T-helper 1 cell treated with Interleukin-12 subunit alpha and Interleukin-12 subunit beta and Interleukin-4 antibody, amounts not matched to agents 30 μg/mL and 1 μg/mL, for 36 hours (primary cell): ENCODE measurements around the gene NOS1.
"Not testable (repeated sequence)": the region's sequence is repeated elsewhere in the genome, so short reads cannot be mapped to it uniquely, and the experiment has no call there.

ENCODE experiments used
- H3K27ac Mint-ChIP-seq: one replicate; pipeline ENCODE4 v1.8.0; 2021; ENCODE audit warnings: mild to moderate bottlenecking, mixed read lengths
- H3K27me3 Mint-ChIP-seq: one replicate; pipeline ENCODE4 v1.8.0; 2021; ENCODE audit warnings: low read depth, mixed read lengths
- H3K36me3 Mint-ChIP-seq: one replicate; pipeline ENCODE4 v1.8.0; 2021; ENCODE audit warnings: low read depth, mixed read lengths
- H3K4me1 Mint-ChIP-seq: one replicate; pipeline ENCODE4 v1.8.0; 2021; ENCODE audit warnings: low read depth, mixed read lengths
- H3K4me3 Mint-ChIP-seq: one replicate; pipeline ENCODE4 v1.8.0; 2021; ENCODE audit warnings: mild to moderate bottlenecking, moderate library complexity, mixed read lengths
- H3K9me3 Mint-ChIP-seq: one replicate; pipeline ENCODE4 v1.8.0; 2021; ENCODE audit warnings: mixed read lengths

NOS1 gene

DNA sequence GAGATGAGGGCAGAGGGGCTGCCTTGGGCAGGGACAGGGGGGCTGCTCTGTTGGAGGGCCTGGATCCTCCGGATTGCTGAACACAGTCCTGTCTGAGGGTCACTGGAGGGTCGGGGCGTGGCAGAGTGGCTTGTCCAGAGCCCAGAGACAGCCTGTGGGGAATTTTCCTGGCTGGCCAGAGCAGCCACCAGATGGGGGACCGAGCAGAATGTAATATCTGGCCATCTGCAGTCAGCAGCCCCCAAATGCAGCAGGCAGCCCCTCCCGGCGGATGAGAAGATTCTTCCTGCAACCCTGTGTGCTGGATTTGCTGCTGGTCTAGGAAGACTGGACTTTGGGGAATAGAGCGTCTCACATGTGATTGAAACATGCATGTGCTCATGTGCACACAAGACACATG, 23.3 kb upstream of the NOS1 start:
- Mint-ChIP-seq H3K36me3 (no peaks in the 10 kb centered on the region), H3K4me1 (no peaks in the 10 kb centered on the region), H3K4me3 (no peak overlapping the region), H3K27me3 (no peaks in the 10 kb centered on the region), H3K27ac (no peak overlapping the region), H3K9me3 (no peaks in the 10 kb centered on the region)

DNA sequence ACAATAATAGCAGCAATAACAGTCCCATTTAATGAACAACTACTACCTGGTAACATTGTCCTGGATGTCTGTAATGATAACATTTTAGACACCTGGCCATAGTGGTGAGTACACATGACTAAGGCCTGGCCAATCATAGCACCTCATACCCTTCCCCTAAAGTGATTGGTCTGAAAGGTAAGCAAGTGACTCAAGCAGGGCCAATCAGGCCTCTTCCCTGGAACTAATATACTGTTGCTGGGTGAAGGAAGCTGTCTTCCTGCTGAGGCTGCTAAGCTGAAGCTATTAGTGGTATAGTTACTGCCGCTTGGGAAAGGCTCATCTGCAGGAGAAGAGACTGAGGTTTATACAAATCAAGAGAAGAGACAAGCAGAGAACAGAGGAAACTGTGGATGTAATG, 18.7 kb upstream of the NOS1 start:
- H3K9me3 Mint-ChIP-seq, result peaks cover 6% of the 10 kb centered on the region
- no peaks in the 10 kb centered on the region for H3K36me3 Mint-ChIP-seq
- H3K27ac Mint-ChIP-seq, result no peak overlapping the region
- no peaks in the 10 kb centered on the region for H3K4me1 Mint-ChIP-seq
- no peak overlapping the region for H3K4me3 Mint-ChIP-seq
- H3K27me3 Mint-ChIP-seq, result no peaks in the 10 kb centered on the region

DNA sequence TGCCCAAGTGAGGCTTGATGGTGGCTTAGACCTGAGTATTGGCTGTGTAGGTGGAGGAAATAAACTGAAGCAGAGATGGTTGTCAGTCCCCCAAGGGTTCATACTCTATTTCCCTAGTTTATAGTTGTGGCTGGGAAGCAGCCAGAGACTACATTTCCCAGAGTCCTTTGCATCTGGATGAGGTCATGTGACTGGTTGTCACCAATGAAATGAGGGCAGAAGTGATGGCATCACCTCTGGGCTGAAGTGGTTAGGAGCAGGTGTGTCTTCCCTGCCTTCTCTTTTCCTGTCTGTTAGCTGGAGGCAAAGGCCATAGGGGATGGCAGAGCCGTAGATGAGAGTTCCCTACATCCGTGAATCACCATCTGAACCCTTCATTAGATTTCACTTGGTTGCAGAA, 16.3 kb upstream of the NOS1 start:
- H3K27me3 Mint-ChIP-seq, result no peaks in the 10 kb centered on the region
- peaks cover 6% of the 10 kb centered on the region for H3K9me3 Mint-ChIP-seq
- no peak overlapping the region for H3K27ac Mint-ChIP-seq
- H3K36me3 Mint-ChIP-seq, result no peaks in the 10 kb centered on the region
- no peaks in the 10 kb centered on the region for H3K4me1 Mint-ChIP-seq
- no peak overlapping the region for H3K4me3 Mint-ChIP-seq

DNA sequence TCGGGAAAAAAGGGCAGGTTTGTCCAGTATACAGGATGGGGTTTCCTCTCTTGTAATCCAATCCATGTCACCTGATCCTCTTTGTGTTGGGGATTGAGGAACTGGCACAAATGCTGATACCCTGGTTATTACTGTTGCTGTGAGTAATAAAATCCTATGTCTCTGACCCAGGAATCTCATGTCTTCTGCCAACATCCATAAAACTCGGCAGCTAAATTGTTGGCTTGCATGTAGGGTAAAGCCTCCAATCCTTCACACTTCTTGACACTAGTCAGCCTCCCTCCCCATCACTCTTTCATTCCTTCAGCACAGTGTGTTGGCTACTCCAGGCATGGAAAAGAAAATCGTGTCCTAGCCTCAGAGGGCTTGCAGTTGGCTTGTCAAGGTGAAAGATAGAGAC, 9.2 kb upstream of the NOS1 start:
- Mint-ChIP-seq H3K4me3 (no peak overlapping the region), H3K27ac (no peak overlapping the region), H3K4me1 (no peaks in the 10 kb centered on the region), H3K36me3 (no peaks in the 10 kb centered on the region), H3K9me3 (no peaks in the 10 kb centered on the region), H3K27me3 (no peaks in the 10 kb centered on the region)

DNA sequence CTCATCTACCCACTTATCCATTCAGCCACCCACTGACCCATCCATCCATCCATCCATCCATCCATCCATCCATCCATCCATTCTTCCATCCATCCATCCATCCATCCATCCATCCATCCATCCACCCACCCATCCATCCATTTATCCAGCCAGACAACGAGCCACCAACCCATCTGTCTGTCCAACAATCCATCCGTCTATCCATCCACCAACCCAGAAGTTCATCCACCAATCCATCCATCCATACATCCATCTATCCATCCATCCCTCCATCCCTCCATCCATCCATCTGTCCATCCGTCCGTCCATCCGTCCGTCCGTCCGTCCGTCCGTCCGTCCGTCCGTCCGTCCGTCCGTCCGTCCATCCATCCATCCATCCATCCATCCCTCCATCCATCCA, 8.6 kb upstream of the NOS1 start:
- H3K9me3 Mint-ChIP-seq, H3K36me3 Mint-ChIP-seq, H3K4me3 Mint-ChIP-seq, H3K27me3 Mint-ChIP-seq, H3K4me1 Mint-ChIP-seq: not testable (repeated sequence)
- H3K27ac Mint-ChIP-seq, result peak overlapping the region; percentile 13

DNA sequence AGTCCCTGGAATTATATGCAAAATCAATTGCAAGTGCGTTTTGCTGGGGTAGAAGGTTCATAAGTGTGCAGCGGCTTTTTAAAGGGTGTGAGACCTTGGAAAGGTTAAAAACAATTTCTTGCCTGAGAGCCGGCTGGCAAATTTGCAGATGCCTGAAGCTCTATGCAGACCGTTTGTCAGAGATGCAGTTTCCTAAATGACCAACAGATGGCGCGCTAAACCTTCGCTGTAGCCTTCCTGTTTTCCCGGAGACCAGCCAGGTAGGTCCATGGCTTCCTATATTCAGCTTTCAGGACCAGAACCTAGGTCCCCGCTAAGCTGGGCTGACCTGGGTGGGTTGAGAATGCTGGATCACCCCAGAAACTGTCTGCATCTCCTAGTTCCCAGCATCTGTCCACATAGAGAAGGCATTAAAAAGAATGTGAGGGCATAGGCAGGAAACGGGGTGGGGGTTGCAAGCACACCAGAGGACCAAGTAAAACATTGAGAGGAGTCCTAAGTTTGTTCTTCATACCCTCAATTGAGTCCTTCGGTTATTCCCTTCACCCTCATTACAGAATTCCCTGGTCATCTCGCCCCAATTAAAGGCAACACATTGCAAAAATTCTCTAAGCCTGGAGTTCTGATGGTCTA, 5.7 kb upstream of the NOS1 start:
- Mint-ChIP-seq H3K4me1 (no peaks in the 10 kb centered on the region), H3K4me3 (no peak overlapping the region), H3K27ac (no peak overlapping the region), H3K9me3 (no peaks in the 10 kb centered on the region), H3K36me3 (no peaks in the 10 kb centered on the region), H3K27me3 (peaks cover 21% of the 10 kb centered on the region)

DNA sequence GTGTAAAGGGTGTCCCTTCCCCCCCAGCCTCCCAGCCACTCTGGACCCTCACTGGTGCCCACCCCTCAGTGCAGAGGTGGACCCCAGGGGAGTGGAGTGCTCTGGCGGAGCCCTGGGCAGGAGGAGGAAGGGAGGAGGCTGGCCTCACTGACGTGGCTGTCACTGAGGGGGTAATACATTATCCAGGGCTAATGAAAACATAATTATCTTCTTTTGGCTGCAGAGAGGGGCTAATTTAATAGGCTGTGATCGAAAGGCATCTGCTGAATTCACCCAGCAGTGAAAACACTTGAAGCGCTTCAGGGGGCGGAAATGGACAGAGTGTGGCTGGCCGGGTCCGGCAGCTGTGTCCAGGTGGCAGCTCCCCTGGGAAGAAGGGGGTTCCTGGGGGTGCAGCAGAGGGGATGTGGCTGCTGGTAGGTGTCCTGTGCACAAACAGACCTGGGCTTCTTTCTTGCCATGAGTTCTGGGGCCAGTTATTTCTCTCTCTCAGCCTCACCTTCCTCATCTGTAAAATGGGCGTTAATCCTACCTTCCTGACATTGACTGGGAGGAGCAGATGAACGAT, 3.7 kb upstream of the NOS1 start:
- no peaks in the 10 kb centered on the region for H3K4me1 Mint-ChIP-seq
- H3K27ac Mint-ChIP-seq, result no peak overlapping the region
- no peak overlapping the region for H3K4me3 Mint-ChIP-seq
- no peaks in the 10 kb centered on the region for H3K36me3 Mint-ChIP-seq
- H3K9me3 Mint-ChIP-seq, result no peaks in the 10 kb centered on the region
- peaks cover 27% of the 10 kb centered on the region for H3K27me3 Mint-ChIP-seq

DNA sequence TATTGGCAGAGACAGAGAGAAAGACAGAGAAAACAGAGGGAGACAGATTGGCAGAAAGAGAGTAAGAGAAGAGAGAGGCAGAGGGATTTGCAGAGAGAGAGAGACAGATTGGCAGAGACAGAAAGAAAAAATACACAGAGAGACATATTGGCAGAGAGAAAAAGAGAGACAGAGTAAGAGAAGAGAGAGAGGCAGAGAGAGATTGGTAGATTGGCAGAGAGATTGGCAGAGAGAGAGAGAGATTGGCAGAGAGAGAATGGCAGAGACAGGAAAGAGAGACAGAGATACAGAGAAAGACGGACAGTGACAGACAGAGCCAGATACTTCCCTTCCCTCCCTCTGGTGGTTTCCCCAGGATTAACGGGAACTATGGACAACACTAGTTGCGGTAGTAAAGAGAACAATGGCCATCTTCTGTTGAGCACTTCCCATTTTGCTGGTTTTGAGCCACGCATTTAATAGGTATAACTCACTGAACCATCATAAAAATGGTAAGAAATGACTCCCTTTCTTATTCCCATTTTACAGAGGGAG, 2.6 kb upstream of the NOS1 start:
- Mint-ChIP-seq H3K27me3 (peaks cover 35% of the 10 kb centered on the region), H3K4me1 (no peaks in the 10 kb centered on the region), H3K36me3 (no peaks in the 10 kb centered on the region), H3K4me3 (no peak overlapping the region), H3K9me3 (no peaks in the 10 kb centered on the region), H3K27ac (no peak overlapping the region)

DNA sequence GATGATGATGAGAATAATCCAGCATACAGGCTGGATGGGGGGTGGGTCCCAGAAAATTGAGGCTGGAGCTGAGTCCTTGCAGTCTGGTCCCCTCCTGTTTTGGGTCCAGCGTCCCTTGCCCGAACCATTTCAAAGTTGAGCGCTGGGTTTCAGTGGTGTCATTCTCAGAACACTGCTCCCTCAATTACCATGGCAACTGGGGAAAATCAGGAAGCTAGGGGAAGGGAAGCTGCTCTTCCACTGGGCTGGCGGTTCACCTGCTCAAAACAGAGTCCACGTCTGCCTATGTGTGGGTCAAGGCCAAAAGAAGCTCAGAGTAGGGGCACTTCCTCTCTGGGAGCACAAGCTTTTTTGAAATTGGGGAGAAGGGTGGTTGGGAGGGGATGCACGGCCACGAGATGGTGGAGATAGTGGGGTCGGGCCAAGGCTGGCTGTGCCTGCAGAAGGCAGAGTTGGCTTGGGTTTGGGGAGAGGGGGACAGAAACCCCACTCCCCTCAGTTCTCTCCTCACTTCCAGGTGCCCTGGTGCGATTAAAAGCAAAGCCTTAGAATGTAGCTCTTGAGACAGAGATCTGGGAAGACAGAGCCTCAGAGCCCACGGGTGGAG, 1.7 kb upstream of the NOS1 start:
- H3K9me3 Mint-ChIP-seq, result no peaks in the 10 kb centered on the region
- no peak overlapping the region for H3K27ac Mint-ChIP-seq
- H3K4me3 Mint-ChIP-seq, result no peak overlapping the region
- H3K36me3 Mint-ChIP-seq, result no peaks in the 10 kb centered on the region
- no peaks in the 10 kb centered on the region for H3K4me1 Mint-ChIP-seq
- peaks cover 41% of the 10 kb centered on the region for H3K27me3 Mint-ChIP-seq

DNA sequence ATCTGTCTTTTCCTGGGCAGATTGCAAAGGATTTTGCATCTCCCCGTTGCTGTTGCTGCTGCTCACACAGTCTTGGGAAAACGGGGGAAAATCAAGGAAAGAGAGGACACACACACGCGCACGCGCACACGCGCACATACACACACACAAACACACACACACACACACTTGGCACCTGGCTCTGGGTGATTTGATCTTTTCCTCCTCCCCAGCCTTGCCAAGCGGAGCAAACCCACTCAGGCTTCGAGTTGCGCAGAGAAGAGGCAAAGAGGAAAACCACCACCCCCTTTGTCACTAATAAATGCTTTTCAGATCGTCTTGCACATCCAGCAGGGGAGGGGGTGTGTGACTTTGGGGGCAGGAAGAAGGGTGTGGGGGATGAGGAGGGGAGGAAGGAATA, 965 bp upstream of the NOS1 start:
- Mint-ChIP-seq H3K27ac (no peak overlapping the region), H3K4me1 (no peaks in the 10 kb centered on the region), H3K36me3 (no peaks in the 10 kb centered on the region), H3K27me3 (peaks cover 43% of the 10 kb centered on the region), H3K4me3 (no peak overlapping the region), H3K9me3 (no peaks in the 10 kb centered on the region)

DNA sequence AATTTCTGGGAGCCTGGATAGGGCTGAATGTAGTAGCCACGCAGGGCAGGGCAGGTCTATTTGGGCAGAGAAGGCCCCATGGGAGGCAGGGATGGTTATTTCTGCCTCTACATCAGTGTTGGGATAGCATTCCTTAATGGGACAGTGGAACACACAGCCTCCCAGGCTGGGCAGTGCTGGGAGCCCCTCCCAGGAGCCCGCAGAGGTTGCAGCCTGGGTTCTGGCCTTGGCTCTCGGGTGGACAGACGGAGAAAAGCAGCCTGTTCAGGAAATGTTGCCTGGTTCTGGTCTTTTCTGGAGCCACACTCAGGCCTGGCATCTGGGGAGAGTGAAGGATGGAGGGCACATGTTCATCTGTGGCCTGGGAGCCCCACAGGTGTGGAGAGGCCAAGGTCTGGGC, 479 bp upstream of the NOS1 start:
- Mint-ChIP-seq H3K4me1 (no peaks in the 10 kb centered on the region), H3K36me3 (no peaks in the 10 kb centered on the region), H3K4me3 (no peak overlapping the region), H3K27ac (no peak overlapping the region), H3K9me3 (no peaks in the 10 kb centered on the region), H3K27me3 (peaks cover 46% of the 10 kb centered on the region)

DNA sequence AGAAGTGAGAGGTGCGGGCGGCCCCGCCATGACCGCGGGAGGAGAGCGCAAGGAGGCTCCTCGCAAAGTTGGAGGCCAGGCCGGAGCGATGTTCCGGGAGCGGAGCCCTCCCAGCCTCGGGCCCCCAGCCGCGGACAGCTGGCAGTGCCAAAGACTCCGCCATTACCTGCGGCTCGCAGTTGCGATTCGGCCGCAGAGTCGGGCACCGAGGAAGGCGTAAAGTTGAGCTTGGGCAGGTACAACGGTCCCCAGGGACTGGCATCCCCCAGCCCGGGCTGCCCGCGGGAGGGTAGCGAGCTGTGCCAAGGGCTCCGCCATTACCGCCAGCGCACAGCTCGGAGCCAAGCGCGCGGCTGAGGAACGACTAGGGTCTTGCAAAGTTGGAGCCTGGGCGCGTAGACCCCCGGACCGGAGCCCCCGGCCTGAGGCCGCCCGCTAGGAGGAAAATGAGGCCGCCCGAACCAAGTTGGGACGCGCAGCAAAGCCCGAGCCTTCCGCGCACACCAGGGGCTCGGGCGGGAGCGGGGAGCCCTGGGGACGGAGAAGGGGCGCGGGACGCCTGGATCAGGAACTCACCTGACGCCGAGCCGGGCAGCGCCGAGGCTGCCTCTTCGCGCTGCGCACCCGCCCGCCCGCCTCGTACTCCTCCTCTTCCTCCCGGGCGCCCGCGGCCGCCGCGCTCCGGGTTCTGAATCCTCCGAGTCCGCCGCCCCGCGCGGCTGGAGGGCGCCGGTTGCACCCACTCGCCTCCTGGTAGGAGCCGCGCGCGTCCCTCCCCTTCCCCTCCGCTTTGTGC, 677 bp downstream of the NOS1 start:
- H3K4me3 Mint-ChIP-seq, result no peak overlapping the region

DNA sequence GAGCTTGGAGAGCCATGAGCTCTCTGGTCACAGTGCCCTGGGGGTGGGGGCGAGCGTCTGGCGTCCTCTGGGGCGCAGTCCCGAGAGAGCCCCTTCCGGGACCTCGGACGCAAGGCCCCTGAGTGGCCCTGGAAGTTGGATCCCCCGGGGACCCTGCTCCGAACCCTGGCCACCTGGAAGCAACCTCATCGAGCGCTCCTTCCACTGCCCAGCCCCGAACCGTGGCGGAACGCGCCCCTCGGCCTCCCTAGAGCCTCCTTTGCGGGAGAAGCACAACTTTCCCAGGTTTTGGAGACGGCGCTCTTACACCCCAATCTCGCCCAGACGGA, 1.2 kb downstream of the NOS1 start:
- Mint-ChIP-seq H3K27me3 (peaks cover 47% of the 10 kb centered on the region), H3K4me1 (no peaks in the 10 kb centered on the region), H3K36me3 (no peaks in the 10 kb centered on the region), H3K27ac (no peak overlapping the region), H3K4me3 (no peak overlapping the region), H3K9me3 (no peaks in the 10 kb centered on the region)

More for the DNA sequence above, 677 bp downstream of the NOS1 start:
- H3K4me1 Mint-ChIP-seq, result no peaks in the 10 kb centered on the region
- no peaks in the 10 kb centered on the region for H3K9me3 Mint-ChIP-seq
- no peaks in the 10 kb centered on the region for H3K36me3 Mint-ChIP-seq
- H3K27ac Mint-ChIP-seq, result no peak overlapping the region
- peaks cover 47% of the 10 kb centered on the region for H3K27me3 Mint-ChIP-seq

DNA sequence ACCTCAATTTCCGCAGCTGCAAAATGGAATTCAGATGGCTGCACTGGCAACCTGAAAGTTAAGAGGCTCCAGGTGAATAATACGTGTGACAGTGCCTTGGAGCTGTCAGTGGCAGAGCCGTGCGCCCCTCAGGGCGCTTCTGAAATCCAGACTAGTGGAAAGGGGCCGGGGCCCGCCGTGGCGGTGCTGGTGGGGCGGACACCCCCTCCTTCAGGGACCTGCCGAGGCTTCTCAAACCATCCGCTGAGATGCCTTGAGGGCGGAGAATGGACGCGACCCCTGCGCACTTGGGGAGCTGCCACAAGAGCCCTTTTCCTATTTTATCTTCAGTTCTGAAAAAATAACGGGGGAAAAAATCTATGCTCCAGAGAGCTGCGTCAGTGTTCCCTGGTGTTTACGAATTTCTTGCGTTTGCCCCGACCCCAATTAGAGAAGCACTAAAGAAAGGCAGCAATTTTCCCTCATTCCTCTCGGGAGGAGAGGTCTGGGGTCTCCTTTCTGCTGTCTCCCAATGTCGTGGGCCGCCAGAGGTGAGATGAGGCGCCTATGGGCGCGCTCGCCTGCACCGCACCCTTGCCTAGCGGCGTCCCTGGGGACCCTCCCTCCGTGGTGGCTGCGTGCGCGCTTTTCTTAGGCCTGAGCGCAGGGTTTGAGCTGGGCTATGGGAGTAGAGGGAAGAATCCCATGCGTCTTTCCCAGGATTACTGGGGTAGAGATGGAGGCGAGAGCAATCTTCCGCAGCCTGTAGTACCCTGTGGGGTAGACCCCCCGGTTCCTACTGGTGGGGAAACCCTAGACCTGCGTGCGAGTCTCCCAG, 2.2 kb downstream of the NOS1 start:
- peaks cover 47% of the 10 kb centered on the region for H3K27me3 Mint-ChIP-seq
- no peak overlapping the region for H3K4me3 Mint-ChIP-seq
- H3K27ac Mint-ChIP-seq, result no peak overlapping the region
- no peaks in the 10 kb centered on the region for H3K4me1 Mint-ChIP-seq
- no peaks in the 10 kb centered on the region for H3K36me3 Mint-ChIP-seq
- H3K9me3 Mint-ChIP-seq, result no peaks in the 10 kb centered on the region
